Measurements from ENCODE around the gene NKD2.

The NKD2 gene

DNA sequence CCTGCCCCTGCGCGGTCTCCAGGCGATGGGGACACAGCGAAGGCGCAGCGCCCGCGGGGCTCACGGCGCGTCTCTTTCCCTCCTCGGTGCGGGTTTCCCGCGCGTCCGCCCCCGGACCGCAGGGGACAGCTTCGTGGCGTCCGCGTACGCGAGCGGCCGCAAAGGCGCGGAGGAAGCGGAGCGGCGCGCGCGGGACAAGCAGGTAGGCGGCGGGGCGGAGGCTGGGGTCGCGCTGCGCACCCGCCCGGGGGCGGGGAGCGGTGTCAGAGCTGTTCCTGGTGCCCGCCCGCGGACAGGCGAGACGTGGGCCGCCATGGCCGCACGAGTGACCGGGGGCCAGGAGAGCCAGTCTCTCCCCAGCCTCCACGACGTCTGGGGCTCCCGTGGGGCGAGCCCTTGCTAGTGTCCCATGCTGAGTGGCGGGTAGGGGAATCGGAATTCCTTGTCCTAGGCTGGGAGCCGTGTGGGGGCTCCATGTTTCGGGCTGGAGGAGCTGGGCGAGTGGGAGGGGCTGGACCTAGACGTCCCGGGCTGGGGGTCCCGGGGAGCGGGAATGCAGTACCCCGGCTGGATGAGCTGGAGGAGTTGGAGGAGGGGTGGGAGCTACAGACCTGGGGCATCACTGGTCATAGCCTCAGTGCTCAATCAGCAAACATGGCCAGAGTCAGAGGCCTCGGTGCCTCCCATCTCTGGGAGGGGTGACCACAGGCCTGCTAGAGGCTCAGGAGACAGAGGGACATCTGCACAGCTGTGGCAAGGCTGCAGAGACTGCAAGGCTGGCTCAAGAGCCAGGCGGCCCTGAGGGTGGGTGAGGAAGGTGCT lies 968 bp downstream of the NKD2 start:
- no peak for DNase-seq
- Histone ChIP-seq H3K4me1 (no peaks in the 10 kb centered on the region), H3K9me3 (no peaks in the 10 kb centered on the region), H3K36me3 (no peaks in the 10 kb centered on the region), H3K27me3 (peaks cover 50% of the 10 kb centered on the region), H3K4me3 (ENCODE audit: low read depth, low read length) (no peak overlapping the region; the same call in 1 of the 2 replicates)
- TF ChIP-seq, protein P1, sequence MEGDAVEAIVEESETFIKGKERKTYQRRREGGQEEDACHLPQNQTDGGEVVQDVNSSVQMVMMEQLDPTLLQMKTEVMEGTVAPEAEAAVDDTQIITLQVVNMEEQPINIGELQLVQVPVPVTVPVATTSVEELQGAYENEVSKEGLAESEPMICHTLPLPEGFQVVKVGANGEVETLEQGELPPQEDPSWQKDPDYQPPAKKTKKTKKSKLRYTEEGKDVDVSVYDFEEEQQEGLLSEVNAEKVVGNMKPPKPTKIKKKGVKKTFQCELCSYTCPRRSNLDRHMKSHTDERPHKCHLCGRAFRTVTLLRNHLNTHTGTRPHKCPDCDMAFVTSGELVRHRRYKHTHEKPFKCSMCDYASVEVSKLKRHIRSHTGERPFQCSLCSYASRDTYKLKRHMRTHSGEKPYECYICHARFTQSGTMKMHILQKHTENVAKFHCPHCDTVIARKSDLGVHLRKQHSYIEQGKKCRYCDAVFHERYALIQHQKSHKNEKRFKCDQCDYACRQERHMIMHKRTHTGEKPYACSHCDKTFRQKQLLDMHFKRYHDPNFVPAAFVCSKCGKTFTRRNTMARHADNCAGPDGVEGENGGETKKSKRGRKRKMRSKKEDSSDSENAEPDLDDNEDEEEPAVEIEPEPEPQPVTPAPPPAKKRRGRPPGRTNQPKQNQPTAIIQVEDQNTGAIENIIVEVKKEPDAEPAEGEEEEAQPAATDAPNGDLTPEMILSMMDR (IDR thresholded peaks at IDR 0.05; ENCODE audit: low read depth, low read length) = no peak

DNA sequence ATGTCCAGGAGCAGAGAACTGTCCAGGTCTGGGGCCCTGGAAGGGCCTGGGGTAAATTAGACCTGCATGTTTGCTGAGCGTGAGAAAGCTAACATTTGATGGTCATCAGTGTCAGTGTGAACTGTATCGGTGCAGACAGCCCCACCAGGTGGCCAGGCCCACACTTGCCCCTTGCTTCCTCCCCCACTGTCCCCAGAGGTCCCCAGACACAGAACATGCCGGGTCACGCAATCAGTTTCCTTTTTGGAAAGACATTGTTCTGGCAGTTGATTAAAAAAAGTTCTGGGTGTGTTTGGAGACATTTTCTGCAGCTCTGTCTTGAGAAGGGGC lies 1.5 kb downstream of the NKD2 start:
- no peak for DNase-seq
- TF ChIP-seq, protein P1 (IDR thresholded peaks at IDR 0.05; ENCODE audit: low read depth, low read length) = peak; percentile 30
- H3K4me3 ChIP-seq (ENCODE audit: low read depth, low read length) = no peak overlapping the region
- no peaks in the 10 kb centered on the region for H3K9me3 ChIP-seq
- H3K4me1 ChIP-seq = no peaks in the 10 kb centered on the region
- peaks cover 44% of the 10 kb centered on the region for H3K27me3 ChIP-seq
- H3K36me3 ChIP-seq = no peaks in the 10 kb centered on the region

DNA sequence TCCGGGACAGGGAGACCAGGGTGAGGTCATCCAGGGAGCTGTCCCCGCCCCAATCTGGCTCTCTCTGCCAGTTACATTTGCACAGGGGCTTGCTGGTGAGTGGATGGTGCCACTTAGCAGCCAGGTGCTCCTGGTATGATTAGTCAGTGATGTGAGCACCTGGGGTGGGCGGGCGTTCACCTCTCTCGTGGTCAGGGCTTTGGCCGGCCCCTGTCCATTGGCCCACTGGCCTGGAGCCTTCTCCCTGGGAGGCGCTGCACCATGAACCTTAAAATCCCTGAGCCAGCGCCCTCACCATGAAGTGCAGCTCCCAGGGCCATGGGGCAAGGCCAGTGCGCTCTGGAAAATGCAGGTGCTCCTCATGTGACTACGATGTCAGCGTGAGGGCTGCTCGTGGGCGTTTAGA lies 2.0 kb downstream of the NKD2 start:
- no peaks in the 10 kb centered on the region for H3K9me3 ChIP-seq

DNA sequence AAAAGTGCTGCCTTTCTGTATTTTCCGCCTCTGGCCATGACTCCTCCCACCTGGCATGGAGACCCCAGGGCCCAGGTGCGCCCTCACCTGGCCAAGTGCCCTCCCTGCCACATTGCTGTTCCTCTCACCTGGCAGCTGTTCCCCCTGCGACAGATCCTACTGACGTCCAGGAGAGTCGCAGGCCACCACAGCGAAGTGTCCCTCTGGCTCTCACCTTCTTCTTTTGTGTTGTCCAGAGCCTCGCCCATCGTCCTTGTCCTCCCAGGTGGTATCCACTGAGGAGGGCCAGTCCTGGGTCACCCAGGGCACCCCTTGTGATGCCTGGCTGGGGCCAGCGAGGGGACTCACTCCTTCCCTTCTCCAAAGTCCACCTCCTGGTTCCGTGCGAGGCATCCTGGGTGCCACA lies 2.6 kb downstream of the NKD2 start:
- TF ChIP-seq, protein P1 (IDR thresholded peaks at IDR 0.05; ENCODE audit: low read depth, low read length) = peak; percentile 55
- H3K27me3 ChIP-seq = peaks cover 33% of the 10 kb centered on the region
- no peaks in the 10 kb centered on the region for H3K36me3 ChIP-seq
- no peaks in the 10 kb centered on the region for H3K9me3 ChIP-seq
- no peaks in the 10 kb centered on the region for H3K4me1 ChIP-seq
- no peak overlapping the region for H3K4me3 ChIP-seq (ENCODE audit: low read depth, low read length)
- DNase-seq = peak; percentile 2

More for the DNA sequence above, 2.0 kb downstream of the NKD2 start:
- Histone ChIP-seq H3K36me3 (no peaks in the 10 kb centered on the region), H3K4me3 (ENCODE audit: low read depth, low read length) (no peak overlapping the region), H3K4me1 (no peaks in the 10 kb centered on the region), H3K27me3 (peaks cover 39% of the 10 kb centered on the region)
- TF ChIP-seq, protein P1 (IDR thresholded peaks at IDR 0.05; ENCODE audit: low read depth, low read length) = no peak
- no peak for DNase-seq

DNA sequence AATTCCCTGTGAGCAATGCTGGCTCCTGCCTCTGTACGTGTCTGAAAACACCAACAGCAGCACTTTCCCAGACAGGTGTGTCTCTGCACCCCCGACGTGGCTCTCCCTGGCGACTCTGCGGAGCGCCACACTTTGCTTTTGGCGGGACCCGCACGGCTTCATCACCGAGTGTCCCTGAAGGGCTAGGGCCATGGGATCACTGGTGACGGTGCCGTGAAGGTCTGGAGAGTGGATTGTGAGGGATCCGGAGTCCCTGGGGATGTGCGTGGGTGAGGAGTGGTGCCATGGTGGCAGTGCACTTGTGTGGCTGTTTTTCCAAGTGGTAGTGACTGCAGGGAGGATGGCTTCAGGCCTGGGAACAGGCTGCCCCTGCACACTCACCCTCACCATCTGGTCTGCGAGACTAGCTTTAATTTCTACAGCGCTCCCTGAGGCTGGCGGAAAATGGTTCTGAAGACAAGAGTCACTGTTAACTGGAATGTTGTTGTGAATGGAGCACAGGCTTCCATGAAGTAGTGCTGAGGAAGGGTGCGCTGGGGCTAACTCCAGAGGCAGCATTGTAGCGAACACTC lies 3.2 kb downstream of the NKD2 start:
- Histone ChIP-seq H3K4me1 (no peaks in the 10 kb centered on the region), H3K9me3 (no peaks in the 10 kb centered on the region), H3K36me3 (no peaks in the 10 kb centered on the region), H3K4me3 (ENCODE audit: low read depth, low read length) (no peak overlapping the region), H3K27me3 (peaks cover 32% of the 10 kb centered on the region)
- DNase-seq = peak; percentile 20
- TF ChIP-seq, protein P1 (IDR thresholded peaks at IDR 0.05; ENCODE audit: low read depth, low read length) = no peak

DNA sequence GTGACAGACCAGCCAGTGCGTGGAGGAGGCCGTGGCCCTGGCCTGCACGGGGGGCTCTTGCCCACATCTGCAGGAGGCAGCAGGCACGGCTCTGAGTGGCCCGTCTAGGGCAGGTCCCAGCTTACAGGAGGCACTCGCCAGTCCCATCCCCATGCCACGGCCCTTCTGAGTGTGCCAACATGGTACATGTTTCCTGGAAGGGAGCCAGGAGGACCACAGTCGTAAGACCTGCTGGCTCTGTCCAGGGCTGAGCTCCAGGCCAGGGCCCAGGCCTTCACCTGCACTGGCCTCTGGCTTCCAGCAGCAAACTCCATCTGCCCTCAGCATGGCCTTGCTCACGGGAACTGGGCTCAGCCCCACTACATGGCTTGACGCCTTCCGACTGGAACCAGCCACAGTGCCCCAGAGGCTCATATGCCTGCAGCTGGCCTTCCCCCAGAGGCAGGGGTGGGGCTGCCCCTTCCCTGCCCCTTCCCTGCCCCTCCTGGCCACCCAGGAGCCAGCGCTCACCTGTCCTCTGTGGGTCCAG lies 3.8 kb downstream of the NKD2 start:
- no peaks in the 10 kb centered on the region for H3K9me3 ChIP-seq
- no peak overlapping the region for H3K4me3 ChIP-seq (ENCODE audit: low read depth, low read length)
- H3K27me3 ChIP-seq = peaks cover 26% of the 10 kb centered on the region
- H3K4me1 ChIP-seq = no peaks in the 10 kb centered on the region
- peak; percentile 6 for DNase-seq
- TF ChIP-seq, protein P1 (IDR thresholded peaks at IDR 0.05; ENCODE audit: low read depth, low read length) = no peak
- H3K36me3 ChIP-seq = no peaks in the 10 kb centered on the region

Measured in BE2C (cell line).